KBM-7 (cell line): ENCODE results near the gene ATAD3B.
A peak's percentile ranks its signal among the peaks of the same experiment; 100 is the strongest.
"Not testable (repeated sequence)": the region's sequence is repeated elsewhere in the genome, so short reads cannot be mapped to it uniquely, and the experiment has no call there.

Experiments used
- DNase-seq: peaks from one replicate; pipeline ENCODE4 v3.0.0-alpha.2; 2015
- in situ Hi-C: fragments of 300-500 bp; cut with MboI; formaldehyde crosslinking; loops from 2 replicates; pipeline ENCODE4 v1.14.3; 2020; ENCODE audit warnings: low sequenced_read_pairs, low pct_unique_long_range_greater_than_20kb, mixed read lengths

ATAD3B gene, protein sequence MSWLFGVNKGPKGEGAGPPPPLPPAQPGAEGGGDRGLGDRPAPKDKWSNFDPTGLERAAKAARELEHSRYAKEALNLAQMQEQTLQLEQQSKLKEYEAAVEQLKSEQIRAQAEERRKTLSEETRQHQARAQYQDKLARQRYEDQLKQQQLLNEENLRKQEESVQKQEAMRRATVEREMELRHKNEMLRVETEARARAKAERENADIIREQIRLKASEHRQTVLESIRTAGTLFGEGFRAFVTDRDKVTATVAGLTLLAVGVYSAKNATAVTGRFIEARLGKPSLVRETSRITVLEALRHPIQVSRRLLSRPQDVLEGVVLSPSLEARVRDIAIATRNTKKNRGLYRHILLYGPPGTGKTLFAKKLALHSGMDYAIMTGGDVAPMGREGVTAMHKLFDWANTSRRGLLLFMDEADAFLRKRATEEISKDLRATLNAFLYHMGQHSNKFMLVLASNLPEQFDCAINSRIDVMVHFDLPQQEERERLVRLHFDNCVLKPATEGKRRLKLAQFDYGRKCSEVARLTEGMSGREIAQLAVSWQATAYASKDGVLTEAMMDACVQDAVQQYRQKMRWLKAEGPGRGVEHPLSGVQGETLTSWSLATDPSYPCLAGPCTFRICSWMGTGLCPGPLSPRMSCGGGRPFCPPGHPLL

GRCh38 chr1:1471389-1472052, at the start of gene ATAD3B:
Gene ATAD3B, plus strand, starts transcription at chr1:1471765. Its CDS starts 120 bp downstream, at chr1:1471885.
- in situ Hi-C loops: no loop called here
- peak; percentile 86 for DNase-seq

DNA sequence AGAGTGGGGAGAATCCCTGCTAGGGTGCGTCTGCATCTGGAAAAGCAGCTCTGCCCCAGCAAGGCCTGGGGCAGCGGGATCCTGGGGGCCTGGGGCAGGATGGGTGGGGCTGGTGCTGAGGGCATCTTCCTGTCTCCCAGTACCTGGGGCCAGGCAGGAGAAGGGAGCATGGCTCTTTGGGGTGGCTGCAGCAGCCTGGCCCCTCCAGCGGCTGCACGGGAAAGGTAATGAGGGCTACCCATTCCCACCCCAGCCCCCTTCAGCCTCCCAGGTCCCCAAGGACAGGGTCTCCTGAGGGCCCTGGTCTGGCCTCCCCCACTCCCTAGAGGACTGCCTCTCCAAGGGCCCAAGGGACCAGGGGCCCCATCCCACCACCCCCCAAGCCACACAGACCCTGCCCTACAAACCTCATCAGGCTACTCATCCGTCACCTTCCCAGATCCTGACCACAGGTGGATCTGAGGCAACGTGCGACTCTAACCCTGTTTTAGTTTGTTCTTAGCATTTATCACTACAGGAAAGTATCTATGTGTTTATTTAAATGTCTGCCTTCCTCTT, 49.6 kb upstream of the ATAD3B start:
- in situ Hi-C loops: no loop called here
- no peak for DNase-seq

DNA sequence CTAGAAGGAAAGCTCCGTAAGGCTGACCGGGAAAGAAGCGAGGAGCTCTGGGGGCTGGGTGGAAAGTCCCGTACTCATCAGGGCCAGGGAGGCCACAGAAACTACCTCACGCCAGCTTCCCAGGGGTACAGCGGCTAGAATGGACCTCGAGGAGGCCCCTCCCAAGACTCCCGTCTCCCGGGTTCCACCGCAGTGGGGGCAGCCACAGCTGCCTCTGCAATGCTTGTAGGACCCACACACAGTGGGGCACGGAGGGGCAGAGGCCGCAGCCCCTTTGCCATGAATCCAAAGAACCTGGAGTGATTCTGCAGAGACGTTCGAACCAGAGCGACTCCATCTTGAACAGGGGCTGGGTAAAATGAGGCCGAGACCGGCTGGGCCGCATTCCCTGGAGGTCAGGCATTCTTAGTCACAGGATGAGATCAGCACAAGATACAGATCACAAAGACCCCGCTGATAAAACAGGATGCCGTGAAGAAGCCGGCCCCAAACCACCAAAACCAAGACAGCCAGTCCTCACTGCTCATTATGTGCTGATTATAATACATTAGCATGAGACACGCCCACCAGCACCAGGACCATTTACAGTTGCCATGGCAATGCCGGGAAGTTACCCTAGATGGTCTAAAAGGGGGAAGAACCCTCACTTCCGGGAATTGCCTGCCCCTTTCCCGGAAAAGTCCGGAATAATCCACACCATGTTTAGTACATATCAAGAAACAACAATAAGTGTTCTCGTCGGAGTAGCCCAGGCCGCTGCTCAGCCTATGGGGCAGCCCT, 48.9 kb upstream of the ATAD3B start:
- in situ Hi-C loops: no loop called here
- DNase-seq: no peak

GRCh38 chr1:1423245-1423597, 48.3 kb upstream of the ATAD3B start:
- DNase-seq: no peak
- in situ Hi-C loops: no loop called here

- in situ Hi-C loops: no loop called here
- no peak for DNase-seq
These were observed 46.9 kb upstream of the ATAD3B start for GRCh38 chr1:1424707-1425106.

DNA sequence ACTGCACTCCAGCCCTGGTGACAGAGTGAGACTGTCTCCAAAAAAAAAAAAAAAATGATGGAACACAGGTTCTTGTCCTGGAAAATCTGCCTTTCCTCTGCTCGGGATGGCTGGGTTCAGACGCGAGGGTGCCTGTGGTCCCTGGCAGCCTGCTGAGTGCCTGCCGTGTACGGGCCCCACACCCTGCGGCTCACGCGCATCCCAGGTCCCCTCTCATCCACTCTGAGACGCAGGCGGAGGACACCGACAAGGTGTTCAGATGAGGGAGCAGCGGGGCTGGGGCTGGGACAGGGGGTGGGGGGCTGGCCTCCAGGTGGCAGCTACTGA, 46.2 kb upstream of the ATAD3B start:
- in situ Hi-C loops: no loop called here
- DNase-seq: no peak

- no peak for DNase-seq
- in situ Hi-C loops: no loop called here
These were observed 45.6 kb upstream of the ATAD3B start for GRCh38 chr1:1425753-1426495.

GRCh38 chr1:1426496-1427105, 45.0 kb upstream of the ATAD3B start:
- in situ Hi-C loops: no loop called here
- no peak for DNase-seq

GRCh38 chr1:1427106-1427819, 44.3 kb upstream of the ATAD3B start:
- DNase-seq: no peak
- in situ Hi-C loops: no loop called here

- in situ Hi-C loops: no loop called here
- no peak for DNase-seq
These were observed 43.8 kb upstream of the ATAD3B start for GRCh38 chr1:1427820-1428148.

DNA sequence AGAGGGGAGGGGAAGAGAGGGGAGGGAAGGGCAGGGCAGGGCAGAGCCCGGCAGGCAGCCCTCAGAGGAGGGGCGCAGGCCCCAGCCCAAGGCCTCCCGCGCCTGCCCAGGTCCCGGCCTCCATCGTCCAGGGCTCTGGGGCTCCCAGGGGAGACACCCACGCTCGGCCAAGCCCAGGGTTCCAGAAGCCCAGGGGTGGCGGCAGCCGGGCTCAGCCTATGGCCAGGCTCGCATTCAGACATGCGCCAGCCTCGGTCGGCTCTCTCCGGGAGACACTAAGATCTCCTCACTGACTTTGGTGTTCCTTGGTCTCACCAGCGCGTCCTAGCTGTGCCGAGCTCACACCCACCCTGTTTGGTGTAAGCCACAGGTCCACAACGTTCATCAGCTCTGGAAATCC, 43.4 kb upstream of the ATAD3B start:
- in situ Hi-C loops: no loop called here
- DNase-seq: no peak

DNA sequence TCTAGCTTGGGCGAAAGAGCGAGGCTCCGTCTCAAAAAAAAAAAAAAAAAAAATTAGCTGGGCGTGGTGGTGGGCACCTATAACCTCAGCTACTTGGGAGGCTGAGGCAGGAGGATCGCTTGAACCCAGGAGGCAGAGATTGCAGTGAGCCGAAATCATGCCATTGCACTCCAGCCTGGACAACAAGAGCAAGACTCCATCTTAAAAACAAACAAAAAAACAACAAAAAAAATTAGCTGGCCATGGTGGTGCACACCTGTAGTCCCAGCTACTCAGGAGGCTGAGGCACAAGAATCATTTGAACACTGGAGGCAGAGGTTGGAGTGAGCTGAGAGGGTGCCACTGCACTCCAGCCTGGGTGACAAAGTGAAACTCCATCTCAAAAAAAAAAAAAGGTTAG, 42.6 kb upstream of the ATAD3B start:
- DNase-seq, in situ Hi-C loops: not testable (repeated sequence)

- in situ Hi-C loops: no loop called here
- no peak for DNase-seq
These were observed 41.9 kb upstream of the ATAD3B start for GRCh38 chr1:1429671-1430073.

DNA sequence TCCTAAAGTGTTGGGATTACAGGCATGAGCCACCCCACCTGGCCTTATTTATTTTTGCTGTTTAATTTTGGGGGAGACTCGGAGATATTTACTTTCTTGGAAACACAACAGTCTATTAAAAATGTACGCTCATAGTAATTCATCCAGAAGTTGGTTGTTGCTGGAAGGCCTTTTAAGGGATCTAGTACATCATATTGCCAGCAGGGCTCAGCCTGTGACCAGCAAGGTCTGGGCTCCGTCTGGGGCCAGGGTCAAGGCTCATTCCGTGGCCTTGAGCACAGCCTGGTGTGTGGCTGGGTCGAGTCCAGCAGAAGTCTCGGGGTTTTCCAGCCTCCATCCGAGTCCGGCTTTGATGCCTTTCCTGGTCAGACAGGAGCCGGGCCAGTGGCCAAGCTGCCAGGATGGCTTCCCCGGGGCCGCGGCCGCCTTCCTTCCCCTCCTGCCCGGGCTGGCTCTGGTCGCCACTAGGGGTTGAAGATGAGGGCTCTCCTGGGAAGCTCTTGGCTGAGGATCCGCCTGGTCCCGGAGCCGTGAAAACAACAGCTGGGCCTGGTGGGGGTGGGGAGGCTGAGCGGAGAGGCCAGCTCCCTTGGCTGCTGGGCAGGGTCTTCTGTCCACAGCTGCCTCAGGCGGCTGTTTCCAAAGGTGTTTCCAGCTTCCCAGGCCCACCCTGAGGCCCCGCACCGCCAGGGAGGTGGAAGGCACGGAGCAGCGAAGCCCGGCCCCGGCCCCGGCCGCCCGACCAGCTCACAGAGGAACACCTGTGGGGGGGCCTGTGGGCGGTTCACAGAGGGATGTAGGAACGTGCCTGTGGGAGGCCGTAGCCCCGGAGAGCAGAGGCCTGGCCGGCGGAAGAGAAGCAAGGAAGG, 41.2 kb upstream of the ATAD3B start:
- in situ Hi-C loops: no loop called here
- no peak for DNase-seq

- in situ Hi-C loops: no loop called here
- DNase-seq: no peak
These were observed 40.3 kb upstream of the ATAD3B start for GRCh38 chr1:1430992-1431844.

DNA sequence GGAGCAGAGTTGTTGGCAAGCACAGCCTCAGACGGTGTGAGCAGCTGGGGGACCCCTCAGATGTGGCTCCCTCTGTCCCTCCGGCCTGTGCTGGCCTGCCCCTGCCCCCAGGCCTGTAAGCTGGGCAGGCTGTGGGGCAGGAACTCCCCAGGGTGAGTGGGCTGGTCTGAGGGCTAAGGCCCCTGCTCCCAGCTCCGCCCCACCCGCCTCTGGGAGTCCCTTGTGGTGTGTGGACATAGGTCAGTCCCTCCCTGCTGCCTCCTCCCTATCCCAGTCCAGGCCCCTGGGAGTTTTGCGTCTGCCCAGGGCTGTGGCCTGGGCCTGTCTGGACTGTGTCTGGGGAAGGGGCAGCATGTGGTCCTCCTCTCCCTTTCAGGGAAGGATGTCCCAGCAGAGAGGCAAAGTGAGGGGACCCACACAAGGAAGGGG, 39.7 kb upstream of the ATAD3B start:
- no peak for DNase-seq
- in situ Hi-C loops: no loop called here
